WTC11 (cell line): ENCODE results near the gene KCTD18. TPM values are rescaled to one million over a fixed set of nuclear protein-coding genes. Genes with fewer than 3 reads are reported as not detected.

Experiments
- ATAC-seq: fragments of 200-7000 bp; cut with Tn5 transposase; 2 replicates; pipeline ENCODE4 v1.10.0; 2021; ENCODE audit warnings: mild to moderate bottlenecking, moderate library complexity
- CTCF ChIA-PET: fragments of 300-600 bp; sonication (Branson Sonifier 250); formaldehyde crosslinking; loops from one replicate; lab custom pipeline; 2021; ENCODE audit warnings: antibody characterized with exemption; lab: Charles Lee
- POLR2A ChIA-PET: fragments of 350-600 bp; sonication (Branson Sonifier 250); formaldehyde crosslinking; loops from one replicate; lab custom pipeline; 2021; ENCODE audit warnings: antibody characterized with exemption; lab: Charles Lee
- DNase-seq: peaks from one replicate; pipeline ENCODE4 v3.0.0; 2021; ENCODE audit warnings: low spot score
- H3K27ac Mint-ChIP-seq: 2 replicates; pipeline ENCODE4 v1.8.0; 2021; ENCODE audit warnings: mixed read lengths
- H3K27me3 Mint-ChIP-seq: 2 replicates; pipeline ENCODE4 v1.8.0; 2021; ENCODE audit warnings: low read depth, mild to moderate bottlenecking, moderate library complexity, mixed read lengths
- H3K36me3 Mint-ChIP-seq: 2 replicates; pipeline ENCODE4 v1.8.0; 2021; ENCODE audit warnings: mixed read lengths
- H3K4me1 Mint-ChIP-seq: 2 replicates; pipeline ENCODE4 v1.8.0; 2022; ENCODE audit warnings: mixed read lengths
- H3K4me3 Mint-ChIP-seq: 2 replicates; pipeline ENCODE4 v1.8.0; 2021; ENCODE audit warnings: mild to moderate bottlenecking, moderate library complexity, mixed read lengths
- H3K9me3 Mint-ChIP-seq: 2 replicates; pipeline ENCODE4 v1.8.0; 2021; ENCODE audit warnings: mixed read lengths
- CTCF ChIP-seq: fragments of 200-600 bp; IDR thresholded peaks from 2 replicates; pipeline ENCODE4 v1.8.0; 2022; ENCODE audit warnings: antibody characterized with exemption
- HMGXB4 ChIP-seq: sonication (generic); formaldehyde crosslinking; IDR thresholded peaks from 2 replicates; pipeline ENCODE4 v1.8.1; 2023; ENCODE audit warnings: mild to moderate bottlenecking, moderate library complexity, missing genetic modification reagents
- MLX ChIP-seq: sonication (generic); formaldehyde crosslinking; IDR thresholded peaks from 2 replicates; pipeline ENCODE4 v1.8.1; 2023; ENCODE audit warnings: mild to moderate bottlenecking, missing genetic modification reagents, moderate library complexity
- SOX15 ChIP-seq: fragments of 250-450 bp; sonication (Bioruptor Pico); IDR thresholded peaks from 2 replicates; pipeline ENCODE4 v1.9.0; 2021; ENCODE audit warnings: mild to moderate bottlenecking
- TP53 ChIP-seq: sonication (generic); formaldehyde crosslinking; IDR thresholded peaks from 2 replicates; pipeline ENCODE4 v1.8.1; 2023; ENCODE audit warnings: mild to moderate bottlenecking, missing genetic modification reagents
- ZNF232 ChIP-seq: sonication (generic); formaldehyde crosslinking; IDR thresholded peaks from 2 replicates; pipeline ENCODE4 v1.8.0; 2022; ENCODE audit warnings: mild to moderate bottlenecking, missing genetic modification reagents
- ZNF263 ChIP-seq: sonication (generic); formaldehyde crosslinking; IDR thresholded peaks from 2 replicates; pipeline ENCODE4 v1.8.1; 2022; ENCODE audit warnings: low read depth, mild to moderate bottlenecking, moderate library complexity, missing genetic modification reagents
- ZSCAN18 ChIP-seq: fragments of 250-450 bp; sonication (Bioruptor Pico); IDR thresholded peaks from 2 replicates; pipeline ENCODE4 v2.1.2; 2022; ENCODE audit warnings: mild to moderate bottlenecking, moderate library complexity
- total RNA-seq: library from RNA; stranded (reverse); gene quantifications from 3 replicates; pipeline ENCODE4 v1.2.3, GENCODE V29; 2021
- TF ChIP-seq, protein P1 (sequence below): sonication (generic); formaldehyde crosslinking; IDR thresholded peaks from 2 replicates; pipeline ENCODE4 v1.8.1; 2022; ENCODE audit warnings: missing genetic modification reagents, borderline replicate concordance
- TF ChIP-seq, protein P2 (sequence below): sonication (generic); formaldehyde crosslinking; conservative IDR thresholded peaks from 2 replicates; pipeline ENCODE4 v1.8.1; 2023; ENCODE audit warnings: mild to moderate bottlenecking, low read depth, missing genetic modification reagents, moderate library complexity
- TF ChIP-seq, protein P3 (sequence below): sonication (generic); formaldehyde crosslinking; IDR thresholded peaks from 2 replicates; pipeline ENCODE4 v1.8.1; 2023; ENCODE audit warnings: mild to moderate bottlenecking, missing genetic modification reagents

Gene KCTD18
- total RNA-seq, 1 experiment from 2014 or later: 4.9 TPM

- ATAC-seq: no peak
Measured at GRCh38 chr2:200452377-200452776, 57.5 kb downstream of the KCTD18 start.

More at GRCh38 chr2:200452377-200452776, 57.5 kb downstream of the KCTD18 start:
- no peak for DNase-seq
- Mint-ChIP-seq H3K27me3 (no peaks in the 10 kb centered on the region), H3K4me1 (peaks cover 14% of the 10 kb centered on the region), H3K27ac (no peak overlapping the region), H3K36me3 (peaks cover 36% of the 10 kb centered on the region), H3K9me3 (0 out of 2 replicates have a peak, but pooled peaks cover 5% of the 10 kb centered on the region), H3K4me3 (no peak overlapping the region)
- POLR2A ChIA-PET: no interaction called here
- no peak for TF ChIP-seq ZSCAN18
- no peak for TF ChIP-seq CTCF
- TF ChIP-seq SOX15 (CRISPR knock-in tag): no peak
- TF ChIP-seq ZNF263 (CRISPR knock-in tag): no peak
- TF ChIP-seq TP53 (CRISPR knock-in tag): no peak
- TF ChIP-seq, protein P1, sequence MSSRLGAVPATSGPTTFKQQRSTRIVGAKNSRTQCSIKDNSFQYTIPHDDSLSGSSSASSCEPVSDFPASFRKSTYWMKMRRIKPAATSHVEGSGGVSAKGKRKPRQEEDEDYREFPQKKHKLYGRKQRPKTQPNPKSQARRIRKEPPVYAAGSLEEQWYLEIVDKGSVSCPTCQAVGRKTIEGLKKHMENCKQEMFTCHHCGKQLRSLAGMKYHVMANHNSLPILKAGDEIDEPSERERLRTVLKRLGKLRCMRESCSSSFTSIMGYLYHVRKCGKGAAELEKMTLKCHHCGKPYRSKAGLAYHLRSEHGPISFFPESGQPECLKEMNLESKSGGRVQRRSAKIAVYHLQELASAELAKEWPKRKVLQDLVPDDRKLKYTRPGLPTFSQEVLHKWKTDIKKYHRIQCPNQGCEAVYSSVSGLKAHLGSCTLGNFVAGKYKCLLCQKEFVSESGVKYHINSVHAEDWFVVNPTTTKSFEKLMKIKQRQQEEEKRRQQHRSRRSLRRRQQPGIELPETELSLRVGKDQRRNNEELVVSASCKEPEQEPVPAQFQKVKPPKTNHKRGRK (CRISPR knock-in tag): no peak
- TF ChIP-seq HMGXB4 (CRISPR knock-in tag): no peak
- TF ChIP-seq, protein P2, sequence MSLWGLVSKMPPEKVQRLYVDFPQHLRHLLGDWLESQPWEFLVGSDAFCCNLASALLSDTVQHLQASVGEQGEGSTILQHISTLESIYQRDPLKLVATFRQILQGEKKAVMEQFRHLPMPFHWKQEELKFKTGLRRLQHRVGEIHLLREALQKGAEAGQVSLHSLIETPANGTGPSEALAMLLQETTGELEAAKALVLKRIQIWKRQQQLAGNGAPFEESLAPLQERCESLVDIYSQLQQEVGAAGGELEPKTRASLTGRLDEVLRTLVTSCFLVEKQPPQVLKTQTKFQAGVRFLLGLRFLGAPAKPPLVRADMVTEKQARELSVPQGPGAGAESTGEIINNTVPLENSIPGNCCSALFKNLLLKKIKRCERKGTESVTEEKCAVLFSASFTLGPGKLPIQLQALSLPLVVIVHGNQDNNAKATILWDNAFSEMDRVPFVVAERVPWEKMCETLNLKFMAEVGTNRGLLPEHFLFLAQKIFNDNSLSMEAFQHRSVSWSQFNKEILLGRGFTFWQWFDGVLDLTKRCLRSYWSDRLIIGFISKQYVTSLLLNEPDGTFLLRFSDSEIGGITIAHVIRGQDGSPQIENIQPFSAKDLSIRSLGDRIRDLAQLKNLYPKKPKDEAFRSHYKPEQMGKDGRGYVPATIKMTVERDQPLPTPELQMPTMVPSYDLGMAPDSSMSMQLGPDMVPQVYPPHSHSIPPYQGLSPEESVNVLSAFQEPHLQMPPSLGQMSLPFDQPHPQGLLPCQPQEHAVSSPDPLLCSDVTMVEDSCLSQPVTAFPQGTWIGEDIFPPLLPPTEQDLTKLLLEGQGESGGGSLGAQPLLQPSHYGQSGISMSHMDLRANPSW (CRISPR knock-in tag): no peak
- TF ChIP-seq ZNF232 (CRISPR knock-in tag): no peak
- TF ChIP-seq MLX (CRISPR knock-in tag): no peak
- TF ChIP-seq, protein P3, sequence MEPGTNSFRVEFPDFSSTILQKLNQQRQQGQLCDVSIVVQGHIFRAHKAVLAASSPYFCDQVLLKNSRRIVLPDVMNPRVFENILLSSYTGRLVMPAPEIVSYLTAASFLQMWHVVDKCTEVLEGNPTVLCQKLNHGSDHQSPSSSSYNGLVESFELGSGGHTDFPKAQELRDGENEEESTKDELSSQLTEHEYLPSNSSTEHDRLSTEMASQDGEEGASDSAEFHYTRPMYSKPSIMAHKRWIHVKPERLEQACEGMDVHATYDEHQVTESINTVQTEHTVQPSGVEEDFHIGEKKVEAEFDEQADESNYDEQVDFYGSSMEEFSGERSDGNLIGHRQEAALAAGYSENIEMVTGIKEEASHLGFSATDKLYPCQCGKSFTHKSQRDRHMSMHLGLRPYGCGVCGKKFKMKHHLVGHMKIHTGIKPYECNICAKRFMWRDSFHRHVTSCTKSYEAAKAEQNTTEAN (CRISPR knock-in tag): no peak
- CTCF ChIA-PET: no interaction called here
